ENCODE measurements around the gene EMC6.

Gene EMC6

GRCh38 chr17:3666516-3666915, 2.1 kb upstream of the EMC6 start:
- Histone ChIP-seq H3K27me3 (ENCODE audit: insufficient read depth, low read length, poor library complexity) (no peaks in the 10 kb centered on the region), H3K36me3 (ENCODE audit: insufficient read depth, low read length) (peaks cover 19% of the 10 kb centered on the region), H2AFZ (ENCODE audit: low read depth, low read length) (no peak overlapping the region), H3K9ac (ENCODE audit: low read depth, low read length) (no peak overlapping the region), H3K9me3 (ENCODE audit: insufficient read depth, low read length, severe bottlenecking) (no peaks in the 10 kb centered on the region), H3K4me3 (ENCODE audit: low read depth in 1 of 2, low read length in 2 of 2) (no peak overlapping the region), H3K4me1 (ENCODE audit: insufficient read depth, low read length) (peaks cover 30% of the 10 kb centered on the region), H3K79me2 (ENCODE audit: insufficient read depth, low read length) (peaks cover 30% of the 10 kb centered on the region), H4K20me1 (ENCODE audit: insufficient read depth, low read length) (peaks cover 18% of the 10 kb centered on the region), H3K4me2 (ENCODE audit: insufficient read depth, low read length) (peak overlapping the region; percentile 38; the same call in 1 of the 2 replicates), H3K27ac (ENCODE audit: low read length) (no peak overlapping the region)
- TF ChIP-seq EZH2 (IDR thresholded peaks at IDR 0.05; ENCODE audit: borderline replicate concordance, low read depth, low read length, severe bottlenecking) = no peak
- TF ChIP-seq, protein P1, sequence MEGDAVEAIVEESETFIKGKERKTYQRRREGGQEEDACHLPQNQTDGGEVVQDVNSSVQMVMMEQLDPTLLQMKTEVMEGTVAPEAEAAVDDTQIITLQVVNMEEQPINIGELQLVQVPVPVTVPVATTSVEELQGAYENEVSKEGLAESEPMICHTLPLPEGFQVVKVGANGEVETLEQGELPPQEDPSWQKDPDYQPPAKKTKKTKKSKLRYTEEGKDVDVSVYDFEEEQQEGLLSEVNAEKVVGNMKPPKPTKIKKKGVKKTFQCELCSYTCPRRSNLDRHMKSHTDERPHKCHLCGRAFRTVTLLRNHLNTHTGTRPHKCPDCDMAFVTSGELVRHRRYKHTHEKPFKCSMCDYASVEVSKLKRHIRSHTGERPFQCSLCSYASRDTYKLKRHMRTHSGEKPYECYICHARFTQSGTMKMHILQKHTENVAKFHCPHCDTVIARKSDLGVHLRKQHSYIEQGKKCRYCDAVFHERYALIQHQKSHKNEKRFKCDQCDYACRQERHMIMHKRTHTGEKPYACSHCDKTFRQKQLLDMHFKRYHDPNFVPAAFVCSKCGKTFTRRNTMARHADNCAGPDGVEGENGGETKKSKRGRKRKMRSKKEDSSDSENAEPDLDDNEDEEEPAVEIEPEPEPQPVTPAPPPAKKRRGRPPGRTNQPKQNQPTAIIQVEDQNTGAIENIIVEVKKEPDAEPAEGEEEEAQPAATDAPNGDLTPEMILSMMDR (IDR thresholded peaks at IDR 0.05; ENCODE audit: borderline replicate concordance, extremely low read depth, low read length, poor library complexity, severe bottlenecking) = no peak
- ATAC-seq (ENCODE audit: insufficient read depth, low read depth) = no peak
- no peak for DNase-seq

GRCh38 chr17:3667366-3668278, 990 bp upstream of the EMC6 start:
- peak overlapping the region; percentile 81 for H3K27ac ChIP-seq (ENCODE audit: low read length)
- no peaks in the 10 kb centered on the region for H3K9me3 ChIP-seq (ENCODE audit: insufficient read depth, low read length, severe bottlenecking)
- H3K4me3 ChIP-seq (ENCODE audit: low read depth in 1 of 2, low read length in 2 of 2) = peak overlapping the region; percentile 65 to 95; a peak in 3 of 4 replicates
- ATAC-seq (ENCODE audit: insufficient read depth, low read depth) = no peak; the same call in 2 of the 3 replicates
- H3K4me1 ChIP-seq (ENCODE audit: insufficient read depth, low read length) = peaks cover 30% of the 10 kb centered on the region
- peaks cover 30% of the 10 kb centered on the region for H3K79me2 ChIP-seq (ENCODE audit: insufficient read depth, low read length)
- H3K36me3 ChIP-seq (ENCODE audit: insufficient read depth, low read length) = peaks cover 19% of the 10 kb centered on the region
- H3K9ac ChIP-seq (ENCODE audit: low read depth, low read length) = peak overlapping the region; percentile 95
- no peaks in the 10 kb centered on the region for H3K27me3 ChIP-seq (ENCODE audit: insufficient read depth, low read length, poor library complexity)
- peak overlapping the region; percentile 93 for H3K4me2 ChIP-seq (ENCODE audit: insufficient read depth, low read length)
- DNase-seq = no peak
- TF ChIP-seq EZH2 (IDR thresholded peaks at IDR 0.05; ENCODE audit: borderline replicate concordance, low read depth, low read length, severe bottlenecking) = no peak
- TF ChIP-seq, protein P1 (IDR thresholded peaks at IDR 0.05; ENCODE audit: borderline replicate concordance, extremely low read depth, low read length, poor library complexity, severe bottlenecking) = no peak
- peak overlapping the region; percentile 97 for H2AFZ ChIP-seq (ENCODE audit: low read depth, low read length)
- peaks cover 18% of the 10 kb centered on the region for H4K20me1 ChIP-seq (ENCODE audit: insufficient read depth, low read length)

DNA sequence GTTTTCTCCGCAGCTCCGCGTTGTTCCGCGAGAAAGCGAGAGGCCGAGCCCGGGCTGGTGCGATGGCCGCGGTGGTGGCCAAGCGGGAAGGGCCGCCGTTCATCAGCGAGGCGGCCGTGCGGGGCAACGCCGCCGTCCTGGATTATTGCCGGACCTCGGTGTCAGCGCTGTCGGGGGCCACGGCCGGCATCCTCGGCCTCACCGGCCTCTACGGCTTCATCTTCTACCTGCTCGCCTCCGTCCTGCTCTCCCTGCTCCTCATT, 404 bp downstream of the EMC6 start:
- Histone ChIP-seq H3K4me3 (ENCODE audit: low read depth in 1 of 2, low read length in 2 of 2) (peak overlapping the region; percentile 95 to 97), H3K36me3 (ENCODE audit: insufficient read depth, low read length) (peaks cover 13% of the 10 kb centered on the region), H3K9me3 (ENCODE audit: insufficient read depth, low read length, severe bottlenecking) (no peaks in the 10 kb centered on the region), H4K20me1 (ENCODE audit: insufficient read depth, low read length) (peaks cover 14% of the 10 kb centered on the region), H3K27me3 (ENCODE audit: insufficient read depth, low read length, poor library complexity) (no peaks in the 10 kb centered on the region), H3K27ac (ENCODE audit: low read length) (peak overlapping the region; percentile 92), H3K4me1 (ENCODE audit: insufficient read depth, low read length) (peaks cover 30% of the 10 kb centered on the region), H3K9ac (ENCODE audit: low read depth, low read length) (peak overlapping the region; percentile 95), H3K79me2 (ENCODE audit: insufficient read depth, low read length) (peaks cover 30% of the 10 kb centered on the region), H3K4me2 (ENCODE audit: insufficient read depth, low read length) (peak overlapping the region; percentile 98), H2AFZ (ENCODE audit: low read depth, low read length) (peak overlapping the region; percentile 95)
- TF ChIP-seq EZH2 (IDR thresholded peaks at IDR 0.05; ENCODE audit: borderline replicate concordance, low read depth, low read length, severe bottlenecking) = no peak
- TF ChIP-seq, protein P1 (IDR thresholded peaks at IDR 0.05; ENCODE audit: borderline replicate concordance, extremely low read depth, low read length, poor library complexity, severe bottlenecking) = no peak
- DNase-seq = no peak
- ATAC-seq (ENCODE audit: insufficient read depth, low read depth) = no peak
